Pancreas (tissue), 10 donors: ENCODE measurements around the gene PAN2. TPM values are rescaled to one million over a fixed set of nuclear protein-coding genes. Genes with fewer than 3 reads are reported as not detected.
"Not testable (repeated sequence)": the region's sequence is repeated elsewhere in the genome, so short reads cannot be mapped to it uniquely, and the experiment has no call there.

Source experiments
- ATAC-seq, 4 donors: fragments of 200-7000 bp; cut with Tn5 transposase; one replicate each; pipeline versions ENCODE4 v1.8.0 to v1.9.1; 2020; ENCODE audit warnings: mild to moderate bottlenecking in 4 of 4, moderate library complexity in 4 of 4
- DNase-seq, 6 donors: peaks; one replicate each; pipeline ENCODE4 v3.0.0-alpha.2; 2020
- FAIRE-seq: peaks from 2 replicates; lab custom pipeline; 2012; peaks lifted over from hg19 to GRCh38; lab: Jason Lieb, UNC
- H3K27ac ChIP-seq, 4 donors: fragments of 200-600 bp; sonication (generic); 1 replicate in 3 of 4; 2 replicates in 1 of 4; pipeline versions ENCODE4 v1.5.0 to v1.8.0; 2020
- H3K27me3 ChIP-seq, 4 donors: fragments of 200-600 bp; one replicate each; pipeline ENCODE4 v1.8.0; 2021
- H3K36me3 ChIP-seq, 3 donors: fragments of 200-600 bp; sonication (generic) in 1 of 3; one replicate each; pipeline versions ENCODE4 v1.5.0 to v1.8.0; 2020 to 2021
- H3K4me1 ChIP-seq, 3 donors: fragments of 200-600 bp; one replicate each; pipeline ENCODE4 v1.8.0; 2021
- H3K4me3 ChIP-seq, 4 donors: fragments of 200-600 bp; sonication (generic) in 2 of 4; one replicate each; pipeline versions ENCODE4 v1.5.0 to v1.8.0; 2020 to 2021
- H3K9me3 ChIP-seq, 4 donors: fragments of 200-600 bp; one replicate each; pipeline ENCODE4 v1.8.0; 2021
- WGBS, 2 donors: extraction: QIAGEN DNeasy Blood & Tissue Kit; methylation state at CpG; one replicate each; pipeline ENCODE4 v1.1.7; 2013; 5-methylcytosine and 5-hydroxymethylcytosine counted together
- intact Hi-C, 3 donors: fragments of 100-400 bp; cut with DNase I; formaldehyde crosslinking; loops; one replicate each; pipeline versions ENCODE4 v1.11.1 to v1.14.2; 2022
- polyA plus RNA-seq, 2 donors: library from polyadenylated mRNA; stranded (reverse); fragments of 200-250 nt; gene quantifications; one replicate each; pipeline ENCODE4 v1.2.3, GENCODE V29; 2013
- total RNA-seq, 6 donors: library from RNA; stranded (reverse); fragmentation: NEBNext Ultra II Directional in 4 of 6; extraction: Animal tissue kit (Norgen Biotek cat#: 25700) in 4 of 6; gene quantifications; one replicate each; pipeline versions ENCODE4 v1.2.1 to v1.2.4, GENCODE V29; 2021 to 2023
- TF ChIP-seq, protein P1 (sequence below), 4 donors: fragments of 200-600 bp; sonication (generic) in 3 of 4; IDR thresholded peaks; one replicate each; pipeline versions ENCODE4 v1.5.0 to v1.8.0; 2021; ENCODE audit warnings: antibody characterized with exemption in 4 of 4
- donor health status: healthy with polysubstance abuse.
- donor health status: DM: no; HTN: no; CAD: no; lungs with moderate emphysema.
- donor health status: DM: no; HTN: no; CAD: no.
- donor health status: control.
- donor health status: control.
- donor health status: Bipolar disorder and iron deficiency.
- donor health status: DM: yes; HTN: yes; CAD: no.
- donor health status: DM: no; HTN: no; CAD: no.
- donor health status: DM: no; HTN: no; CAD: no.
- donor health status: DM: yes; HTN: yes; CAD: no.

Gene PAN2
- total and polyA plus RNA-seq, 8 donors = 24.3 to 111 (median 49.3) TPM

DNA sequence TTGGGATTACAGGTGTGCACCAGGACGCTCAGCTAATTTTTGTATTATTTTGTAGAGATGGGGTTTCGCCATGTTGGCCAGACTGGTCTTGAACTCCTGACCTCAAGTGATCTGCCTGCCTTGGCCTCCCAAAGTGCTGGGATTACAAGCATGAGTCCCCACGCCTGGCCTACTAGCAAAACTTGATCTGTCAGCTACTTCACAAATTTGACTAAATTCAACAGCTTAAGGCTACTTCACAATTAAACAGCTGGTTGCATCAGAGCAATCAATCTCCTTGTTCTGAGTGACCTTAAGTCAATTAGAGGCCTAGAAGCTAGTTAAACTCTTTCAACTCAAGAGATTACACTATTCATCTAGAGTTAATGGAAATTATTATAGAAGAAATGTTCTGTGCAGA is 54.9 kb downstream of the PAN2 start:
- Histone ChIP-seq H3K9me3 (no peaks in the 10 kb centered on the region), H3K4me1 (no peaks in the 10 kb centered on the region), H3K27me3 (no peaks in the 10 kb centered on the region), H3K36me3 (peaks cover 13 to 75% (median 46%) of the 10 kb centered on the region in 3 donors), H3K4me3 (no peak overlapping the region), H3K27ac (no peak overlapping the region)
- 93 to 97% methylated on average over 3 of the region's 3 CpGs for WGBS, 2 donors
- FAIRE-seq (no peak), ATAC-seq (no peak), DNase-seq (no peak)
- intact Hi-C loops = no loop called here
- TF ChIP-seq, protein P1, sequence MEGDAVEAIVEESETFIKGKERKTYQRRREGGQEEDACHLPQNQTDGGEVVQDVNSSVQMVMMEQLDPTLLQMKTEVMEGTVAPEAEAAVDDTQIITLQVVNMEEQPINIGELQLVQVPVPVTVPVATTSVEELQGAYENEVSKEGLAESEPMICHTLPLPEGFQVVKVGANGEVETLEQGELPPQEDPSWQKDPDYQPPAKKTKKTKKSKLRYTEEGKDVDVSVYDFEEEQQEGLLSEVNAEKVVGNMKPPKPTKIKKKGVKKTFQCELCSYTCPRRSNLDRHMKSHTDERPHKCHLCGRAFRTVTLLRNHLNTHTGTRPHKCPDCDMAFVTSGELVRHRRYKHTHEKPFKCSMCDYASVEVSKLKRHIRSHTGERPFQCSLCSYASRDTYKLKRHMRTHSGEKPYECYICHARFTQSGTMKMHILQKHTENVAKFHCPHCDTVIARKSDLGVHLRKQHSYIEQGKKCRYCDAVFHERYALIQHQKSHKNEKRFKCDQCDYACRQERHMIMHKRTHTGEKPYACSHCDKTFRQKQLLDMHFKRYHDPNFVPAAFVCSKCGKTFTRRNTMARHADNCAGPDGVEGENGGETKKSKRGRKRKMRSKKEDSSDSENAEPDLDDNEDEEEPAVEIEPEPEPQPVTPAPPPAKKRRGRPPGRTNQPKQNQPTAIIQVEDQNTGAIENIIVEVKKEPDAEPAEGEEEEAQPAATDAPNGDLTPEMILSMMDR (IDR thresholded peaks at IDR 0.05) = no peak

DNA sequence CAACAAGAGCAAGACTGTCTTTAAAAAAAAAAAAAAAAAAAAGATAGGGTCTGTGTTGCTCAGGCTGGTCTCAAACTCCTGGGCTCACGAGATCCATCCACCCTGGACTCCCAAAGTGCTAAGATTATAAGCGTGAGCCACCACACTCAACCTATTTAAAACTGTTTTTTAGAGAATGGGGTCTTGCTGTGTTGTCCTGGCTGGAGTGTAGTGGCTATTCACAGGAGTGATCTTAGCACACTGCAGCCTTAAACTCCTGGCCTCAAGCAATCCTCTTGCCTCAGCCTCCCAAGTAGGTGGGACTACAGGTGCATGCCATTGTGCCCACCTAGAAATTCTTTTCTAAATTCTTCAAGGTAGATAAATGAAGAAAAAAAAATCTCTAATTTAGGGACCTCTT is 59.5 kb downstream of the PAN2 start:
- H3K27me3 ChIP-seq = no peaks in the 10 kb centered on the region
- peaks cover 3 to 63% (median 39%) of the 10 kb centered on the region in 3 donors for H3K36me3 ChIP-seq
- DNase-seq (no peak), ATAC-seq (no peak), FAIRE-seq (no peak)
- intact Hi-C loops = no loop called here
- TF ChIP-seq, protein P1 (IDR thresholded peaks at IDR 0.05) = no peak
- H3K4me1 ChIP-seq = no peaks in the 10 kb centered on the region
- WGBS, 2 donors = 87 to 95% methylated on average over 2 of the region's 2 CpGs
- no peak overlapping the region for H3K4me3 ChIP-seq
- H3K27ac ChIP-seq = no peak overlapping the region
- no peaks in the 10 kb centered on the region for H3K9me3 ChIP-seq

DNA sequence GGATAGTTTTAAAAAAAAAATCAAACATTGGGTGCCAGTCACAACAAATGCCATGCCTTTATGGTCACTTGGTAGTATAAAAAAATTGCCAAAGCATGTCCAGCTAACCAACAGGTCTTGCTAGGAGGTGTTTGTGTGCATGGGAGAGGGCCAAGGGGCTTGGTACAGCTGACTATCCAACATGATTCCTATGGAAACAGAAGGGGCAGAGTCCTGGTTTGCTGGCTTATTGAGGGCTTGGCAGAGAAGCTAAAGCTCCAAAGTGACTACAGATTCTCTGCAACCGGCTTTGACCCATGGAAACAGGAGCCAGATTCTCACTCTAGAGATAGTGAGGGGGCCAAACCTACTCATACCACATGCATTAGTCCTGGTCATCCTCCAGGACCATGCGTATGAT is 61.3 kb downstream of the PAN2 start:
- DNase-seq, H3K4me3 ChIP-seq, H3K4me1 ChIP-seq, H3K27me3 ChIP-seq, intact Hi-C loops, H3K27ac ChIP-seq, ATAC-seq, FAIRE-seq, H3K9me3 ChIP-seq: not testable (repeated sequence)
- WGBS, 2 donors = 68 to 88% methylated on average over 2 of the region's 2 CpGs
- peaks cover 0 to 45% (median 36%) of the 10 kb centered on the region in 3 donors for H3K36me3 ChIP-seq

DNA sequence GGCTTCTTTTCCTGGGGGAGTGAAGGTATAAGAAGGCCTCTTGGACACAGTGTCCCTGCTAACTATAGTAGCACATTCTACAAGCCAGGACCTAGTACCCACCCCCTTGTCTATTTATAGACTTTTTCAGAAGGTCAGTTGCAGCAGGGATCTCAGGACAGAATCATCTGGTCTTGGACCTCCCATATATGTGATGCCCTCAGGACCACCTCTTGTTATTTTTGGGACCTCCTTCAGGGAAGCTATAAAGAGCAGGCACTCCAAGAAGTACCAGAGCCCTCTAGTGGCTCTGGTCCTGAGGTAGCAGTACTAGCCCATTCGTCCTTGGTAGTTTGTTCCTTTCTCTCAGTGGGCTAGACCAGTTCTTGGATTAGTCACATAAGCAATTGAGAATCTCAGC is 62.8 kb downstream of the PAN2 start:
- intact Hi-C loops = no loop called here
- TF ChIP-seq, protein P1 (IDR thresholded peaks at IDR 0.05) = no peak
- Histone ChIP-seq H3K27me3 (no peaks in the 10 kb centered on the region), H3K4me3 (no peak overlapping the region), H3K27ac (no peak overlapping the region), H3K9me3 (no peaks in the 10 kb centered on the region), H3K4me1 (no peaks in the 10 kb centered on the region), H3K36me3 (peaks cover 0 to 38% (median 31%) of the 10 kb centered on the region in 3 donors)
- DNase-seq = no peak
- ATAC-seq = no peak
- no peak for FAIRE-seq
- 6 to 24% methylated on average over 1 of the region's 1 CpG for WGBS, 2 donors

DNA sequence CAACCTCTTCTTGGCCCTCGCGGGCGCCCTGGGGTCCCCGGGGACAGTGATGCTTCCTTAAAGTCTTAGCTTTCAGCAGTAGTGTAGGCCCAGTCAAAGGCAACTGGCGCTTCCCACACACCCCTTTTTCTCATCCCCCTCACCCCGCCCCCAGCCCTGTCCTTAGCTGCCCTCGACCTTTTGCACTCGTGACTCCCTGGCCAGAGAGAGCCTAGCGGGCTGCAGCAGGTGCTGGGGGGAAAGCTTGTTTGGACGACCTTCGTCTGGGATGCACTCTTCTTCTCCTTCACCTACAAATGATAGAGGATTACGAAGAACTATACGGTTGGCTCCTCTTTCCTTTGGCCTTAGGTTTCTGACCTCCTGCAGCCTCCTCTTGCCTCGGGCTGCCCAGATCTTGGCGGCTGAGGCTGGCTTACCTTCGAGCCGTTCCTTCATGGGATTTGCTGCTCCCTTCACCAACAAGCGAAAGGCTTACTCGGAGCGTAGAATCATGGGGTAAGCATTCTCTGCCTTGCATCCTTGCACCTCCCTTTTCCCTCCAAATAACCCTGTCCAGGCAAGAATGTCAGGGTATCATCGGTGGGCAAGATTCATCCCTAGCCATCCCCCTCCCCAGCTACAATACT is 66.2 kb downstream of the PAN2 start:
- H3K9me3 ChIP-seq = no peaks in the 10 kb centered on the region
- peaks cover 0 to 7% (median 4%) of the 10 kb centered on the region in 3 donors for H3K36me3 ChIP-seq
- peak in 3 of 6 donors; percentile 43 to 54 (median 52) for DNase-seq
- no peaks in the 10 kb centered on the region for H3K4me1 ChIP-seq
- intact Hi-C loops = no loop called here
- TF ChIP-seq, protein P1 (IDR thresholded peaks at IDR 0.05) = no peak
- peak overlapping the region; percentile 94 to 98 (median 94) for H3K27ac ChIP-seq
- H3K27me3 ChIP-seq = no peaks in the 10 kb centered on the region
- ATAC-seq = peak in 3 of 4 donors; percentile 17 to 38 (median 17)
- WGBS, 2 donors = 16 to 18% methylated on average over 20 to 21 of the region's 21 CpGs
- peak overlapping the region; percentile 74 to 94 (median 81) for H3K4me3 ChIP-seq
- FAIRE-seq = no peak
